Measurements from ENCODE around the gene TTLL8.

TTLL8 gene

GRCh38 chr22:50072714-50073538 is 14.8 kb upstream of the TTLL8 start:
- POLR2A ChIA-PET = no interaction called here
- CTCF ChIA-PET = interaction anchor here (0.8 to 1.2 kb wide), 2 partner anchors 9 kb away, joined by 3 read pairs; no protein-coding TSS in a partner anchor
- DNase-seq (ENCODE audit: extremely low spot score) = no peak
- TF ChIP-seq CTCF (IDR thresholded peaks at IDR 0.05; ENCODE audit: control extremely low read depth, extremely low read depth, low read depth, missing control alignments) = no peak

DNA sequence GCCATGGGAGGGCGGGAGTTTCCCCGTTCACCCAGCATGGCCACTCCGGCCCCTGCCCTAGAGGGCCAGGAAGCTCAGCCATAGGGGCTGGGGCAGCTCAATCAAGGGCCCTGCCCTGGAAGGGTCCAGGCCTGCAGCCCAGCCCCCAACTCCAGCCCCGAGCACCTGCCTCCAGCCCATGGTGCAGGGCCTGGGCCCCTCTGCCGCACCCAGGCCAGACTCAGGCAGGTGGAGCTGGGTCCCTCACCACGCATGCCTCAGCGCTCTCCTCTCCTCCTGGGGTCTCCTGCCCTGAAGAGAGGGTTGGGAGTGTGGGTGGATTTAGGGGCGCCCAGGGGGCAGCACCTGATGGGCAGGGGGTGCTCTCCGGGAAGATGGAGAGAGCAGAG is 14.1 kb upstream of the TTLL8 start:
- no peak for TF ChIP-seq CTCF (IDR thresholded peaks at IDR 0.05; ENCODE audit: control extremely low read depth, extremely low read depth, low read depth, missing control alignments)
- ChIA-PET POLR2A (no interaction called here), CTCF (interaction anchor here (0.8 to 1.2 kb wide), 2 partner anchors 8 to 10 kb away, joined by 3 read pairs; no protein-coding TSS in a partner anchor)
- DNase-seq (ENCODE audit: extremely low spot score) = no peak

DNA sequence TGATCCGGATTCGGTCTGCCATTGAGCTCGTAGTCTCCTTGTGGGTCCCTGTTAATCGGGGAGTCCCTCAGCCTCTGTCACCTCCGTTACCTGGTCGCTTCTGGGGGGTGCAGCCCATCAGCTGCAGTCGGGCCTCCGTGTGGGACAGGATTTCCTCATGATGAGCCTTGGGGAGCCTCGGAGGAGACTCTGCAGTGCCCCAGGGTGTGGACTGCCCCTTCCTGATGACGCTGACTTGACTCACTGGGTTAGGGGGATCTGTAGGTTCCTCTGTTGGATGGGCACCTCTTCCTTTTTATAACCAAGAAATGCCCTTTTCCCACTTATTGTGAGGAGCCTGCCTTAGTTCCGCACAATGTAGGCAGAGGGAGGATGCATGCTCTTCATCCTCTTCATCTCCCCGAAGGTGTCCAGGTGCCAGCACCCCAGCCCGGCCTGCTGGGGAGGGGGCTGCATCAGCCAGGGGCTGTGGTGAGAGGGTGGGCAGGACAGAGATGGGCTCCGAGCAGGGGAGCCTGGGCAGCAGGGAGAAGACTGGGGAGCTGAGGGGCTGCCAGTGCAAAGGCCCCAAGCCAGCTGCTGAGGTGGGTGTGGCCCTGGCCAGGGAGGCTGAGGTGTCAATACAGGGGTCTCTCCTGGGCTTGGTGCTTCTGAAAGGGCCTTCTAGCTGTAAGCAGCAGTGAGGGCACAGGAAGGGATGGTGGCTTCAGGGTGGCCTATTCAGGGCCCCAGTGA is 13.5 kb upstream of the TTLL8 start:
- ChIA-PET CTCF (no interaction called here), POLR2A (no interaction called here)
- no peak for DNase-seq (ENCODE audit: extremely low spot score)
- no peak for TF ChIP-seq CTCF (IDR thresholded peaks at IDR 0.05; ENCODE audit: control extremely low read depth, extremely low read depth, low read depth, missing control alignments)

DNA sequence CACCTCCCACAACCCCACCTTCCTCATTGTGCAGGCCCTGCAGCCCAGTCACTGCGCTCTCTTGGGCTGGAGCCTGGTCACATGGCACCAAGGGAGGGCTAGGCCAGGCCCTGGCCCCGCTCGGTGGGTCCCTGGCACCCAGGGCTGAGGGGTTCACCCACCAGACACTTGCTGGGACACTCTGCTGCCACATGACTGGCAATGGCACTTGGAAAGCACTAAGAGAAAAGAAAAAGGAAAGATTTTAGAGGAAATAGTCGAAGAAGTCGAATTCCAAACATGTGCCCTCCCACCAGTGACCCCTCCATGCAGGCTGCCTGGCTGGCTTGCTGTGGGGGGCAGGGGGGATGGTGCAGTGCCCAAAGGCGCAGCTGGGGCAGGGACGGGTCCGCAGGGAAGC is 12.3 kb upstream of the TTLL8 start:
- no peak for TF ChIP-seq CTCF (IDR thresholded peaks at IDR 0.05; ENCODE audit: control extremely low read depth, extremely low read depth, low read depth, missing control alignments)
- DNase-seq (ENCODE audit: extremely low spot score) = no peak
- CTCF ChIA-PET = no interaction called here
- POLR2A ChIA-PET = no interaction called here

DNA sequence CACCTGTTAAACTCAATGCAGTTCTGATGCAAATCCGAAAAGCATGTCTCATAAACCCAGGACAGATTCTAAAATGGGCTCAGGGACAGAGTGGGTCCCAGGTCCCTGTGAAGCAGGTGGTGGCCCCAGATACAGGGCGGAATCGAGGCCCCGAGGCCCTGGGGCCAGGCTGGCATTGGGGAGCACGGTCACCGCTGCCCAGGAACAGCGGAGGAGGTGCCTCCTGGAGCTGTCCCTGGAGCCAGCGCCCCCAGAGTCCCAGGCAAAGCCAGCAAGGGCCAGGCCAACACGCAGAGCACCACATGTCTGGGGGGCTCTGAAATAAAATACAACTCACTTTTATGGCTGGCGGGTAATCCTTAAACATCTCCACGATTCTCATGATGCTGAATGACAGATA is 10.0 kb upstream of the TTLL8 start:
- TF ChIP-seq CTCF (IDR thresholded peaks at IDR 0.05; ENCODE audit: control extremely low read depth, extremely low read depth, low read depth, missing control alignments) = no peak
- ChIA-PET CTCF (no interaction called here), POLR2A (no interaction called here)
- no peak for DNase-seq (ENCODE audit: extremely low spot score)

DNA sequence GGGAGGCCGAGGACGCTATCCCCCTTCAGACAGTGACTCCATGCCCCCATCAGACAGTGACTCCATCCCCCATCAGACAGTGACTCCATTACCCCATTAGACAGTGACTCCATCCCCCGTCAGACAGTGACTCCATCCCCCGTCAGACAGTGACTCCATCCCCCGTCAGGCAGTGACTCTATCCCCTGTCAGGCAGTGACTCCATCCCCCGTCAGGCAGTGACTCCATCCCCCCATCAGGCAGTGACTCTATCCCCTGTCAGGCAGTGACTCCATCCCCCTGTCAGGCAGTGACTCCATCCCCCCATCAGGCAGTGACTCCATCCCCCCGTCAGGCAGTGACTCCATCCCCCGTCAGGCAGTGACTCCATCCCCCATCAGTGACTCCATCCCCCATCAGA is 9.1 kb upstream of the TTLL8 start:
- ChIA-PET CTCF (no interaction called here), POLR2A (no interaction called here)
- DNase-seq (ENCODE audit: extremely low spot score) = no peak
- TF ChIP-seq CTCF (IDR thresholded peaks at IDR 0.05; ENCODE audit: control extremely low read depth, extremely low read depth, low read depth, missing control alignments) = no peak

Measured in GM10248 (cell line).